22Rv1 (cell line): ENCODE measurements around the gene ZNF141.

Experiments
- ZFX ChIP-seq: fragments of 450-650 bp; IDR thresholded peaks from 2 replicates; pipeline ENCODE4 v1.6.1; 2017; ENCODE audit warnings: antibody characterized with exemption, borderline replicate concordance
- TF ChIP-seq, protein P1 (sequence below): fragments of 450-650 bp; IDR thresholded peaks from 2 replicates; pipeline ENCODE4 v1.5.1; 2017; ENCODE audit warnings: mild to moderate bottlenecking

DNA sequence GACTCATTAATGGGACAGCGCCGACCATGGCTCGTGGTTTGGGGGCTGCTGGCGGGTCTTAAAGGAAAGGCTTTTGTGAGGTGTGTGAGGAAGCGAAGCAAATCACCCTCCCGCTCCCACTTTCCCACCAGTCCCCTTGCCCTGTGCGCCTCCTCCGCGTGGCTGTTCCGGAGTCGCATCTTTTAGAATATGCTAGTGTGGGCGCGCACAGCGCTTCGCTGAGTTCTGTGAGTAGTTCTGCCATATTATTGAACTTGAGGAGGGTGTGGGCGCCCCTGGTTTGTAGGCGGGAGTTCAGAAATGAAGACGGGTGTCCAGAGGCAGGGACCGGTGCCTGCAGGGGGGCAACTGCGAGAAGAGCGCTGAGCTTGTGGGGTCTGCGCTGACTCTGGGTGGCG lies 49.1 kb downstream of the ZNF141 start:
- TF ChIP-seq, protein P1, sequence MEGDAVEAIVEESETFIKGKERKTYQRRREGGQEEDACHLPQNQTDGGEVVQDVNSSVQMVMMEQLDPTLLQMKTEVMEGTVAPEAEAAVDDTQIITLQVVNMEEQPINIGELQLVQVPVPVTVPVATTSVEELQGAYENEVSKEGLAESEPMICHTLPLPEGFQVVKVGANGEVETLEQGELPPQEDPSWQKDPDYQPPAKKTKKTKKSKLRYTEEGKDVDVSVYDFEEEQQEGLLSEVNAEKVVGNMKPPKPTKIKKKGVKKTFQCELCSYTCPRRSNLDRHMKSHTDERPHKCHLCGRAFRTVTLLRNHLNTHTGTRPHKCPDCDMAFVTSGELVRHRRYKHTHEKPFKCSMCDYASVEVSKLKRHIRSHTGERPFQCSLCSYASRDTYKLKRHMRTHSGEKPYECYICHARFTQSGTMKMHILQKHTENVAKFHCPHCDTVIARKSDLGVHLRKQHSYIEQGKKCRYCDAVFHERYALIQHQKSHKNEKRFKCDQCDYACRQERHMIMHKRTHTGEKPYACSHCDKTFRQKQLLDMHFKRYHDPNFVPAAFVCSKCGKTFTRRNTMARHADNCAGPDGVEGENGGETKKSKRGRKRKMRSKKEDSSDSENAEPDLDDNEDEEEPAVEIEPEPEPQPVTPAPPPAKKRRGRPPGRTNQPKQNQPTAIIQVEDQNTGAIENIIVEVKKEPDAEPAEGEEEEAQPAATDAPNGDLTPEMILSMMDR, result no peak
- no peak for TF ChIP-seq ZFX
